Measurements from ENCODE around the gene TANGO2. TPM values are rescaled to one million over a fixed set of nuclear protein-coding genes. Genes with fewer than 3 reads are reported as not detected.

Gene TANGO2
- total RNA-seq, 1 donor from 2014 or later, result 10.0 TPM

DNA sequence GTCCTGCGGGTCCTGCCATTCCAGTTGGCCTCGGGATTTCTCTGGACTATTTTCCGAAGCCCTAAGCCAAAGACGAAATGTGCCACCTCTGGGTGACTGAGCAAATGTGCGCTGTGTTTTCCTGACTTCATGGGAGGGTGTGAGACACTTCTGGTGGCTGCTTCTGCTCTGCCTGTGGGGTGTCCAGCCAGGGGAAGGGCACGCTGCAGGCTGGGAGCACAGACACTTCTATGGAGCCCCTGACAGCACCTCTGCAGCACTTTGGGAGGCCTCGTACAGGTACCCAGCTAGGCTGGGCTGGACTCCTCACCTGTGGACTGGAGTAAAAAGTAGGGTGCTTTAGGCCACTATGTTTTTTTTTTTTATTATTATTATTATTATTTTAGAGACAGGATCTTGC lies 17.7 kb downstream of the TANGO2 start:
- Histone ChIP-seq H2AFZ (replicated peaks) (no peak overlapping the region), H3F3A (ENCODE audit: low read depth) (no peaks in the 10 kb centered on the region), H3K4me2 (no peak overlapping the region), H3K27me3 (no peaks in the 10 kb centered on the region), H4K20me1 (ENCODE audit: low read depth) (no peaks in the 10 kb centered on the region), H3K36me3 (no peaks in the 10 kb centered on the region), H3K9me3 (ENCODE audit: low read depth) (no peaks in the 10 kb centered on the region), H3K4me3 (no peak overlapping the region), H3K4me1 (no peaks in the 10 kb centered on the region), H3K79me2 (ENCODE audit: low read depth) (no peaks in the 10 kb centered on the region), H3K9ac (no peak overlapping the region), H3K27ac (no peak overlapping the region)
- Mint-ChIP-seq H3K27me3 (ENCODE audit: insufficient read depth, low read depth) (peaks cover 6% of the 10 kb centered on the region), H3K9me3 (no peaks in the 10 kb centered on the region), H3K4me3 (no peak overlapping the region), H3K36me3 (no peaks in the 10 kb centered on the region), H3K4me1 (peaks cover 11% of the 10 kb centered on the region), H3K27ac (no peak overlapping the region)
- TF ChIP-seq, protein P1, sequence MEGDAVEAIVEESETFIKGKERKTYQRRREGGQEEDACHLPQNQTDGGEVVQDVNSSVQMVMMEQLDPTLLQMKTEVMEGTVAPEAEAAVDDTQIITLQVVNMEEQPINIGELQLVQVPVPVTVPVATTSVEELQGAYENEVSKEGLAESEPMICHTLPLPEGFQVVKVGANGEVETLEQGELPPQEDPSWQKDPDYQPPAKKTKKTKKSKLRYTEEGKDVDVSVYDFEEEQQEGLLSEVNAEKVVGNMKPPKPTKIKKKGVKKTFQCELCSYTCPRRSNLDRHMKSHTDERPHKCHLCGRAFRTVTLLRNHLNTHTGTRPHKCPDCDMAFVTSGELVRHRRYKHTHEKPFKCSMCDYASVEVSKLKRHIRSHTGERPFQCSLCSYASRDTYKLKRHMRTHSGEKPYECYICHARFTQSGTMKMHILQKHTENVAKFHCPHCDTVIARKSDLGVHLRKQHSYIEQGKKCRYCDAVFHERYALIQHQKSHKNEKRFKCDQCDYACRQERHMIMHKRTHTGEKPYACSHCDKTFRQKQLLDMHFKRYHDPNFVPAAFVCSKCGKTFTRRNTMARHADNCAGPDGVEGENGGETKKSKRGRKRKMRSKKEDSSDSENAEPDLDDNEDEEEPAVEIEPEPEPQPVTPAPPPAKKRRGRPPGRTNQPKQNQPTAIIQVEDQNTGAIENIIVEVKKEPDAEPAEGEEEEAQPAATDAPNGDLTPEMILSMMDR (IDR thresholded peaks at IDR 0.05), result no peak
- no peak for TF ChIP-seq EZH2 (IDR thresholded peaks at IDR 0.05)
- no peak for TF ChIP-seq EZH2phosphoT487 (IDR thresholded peaks at IDR 0.05)
- DNase-seq (ENCODE audit: low spot score), result no peak

DNA sequence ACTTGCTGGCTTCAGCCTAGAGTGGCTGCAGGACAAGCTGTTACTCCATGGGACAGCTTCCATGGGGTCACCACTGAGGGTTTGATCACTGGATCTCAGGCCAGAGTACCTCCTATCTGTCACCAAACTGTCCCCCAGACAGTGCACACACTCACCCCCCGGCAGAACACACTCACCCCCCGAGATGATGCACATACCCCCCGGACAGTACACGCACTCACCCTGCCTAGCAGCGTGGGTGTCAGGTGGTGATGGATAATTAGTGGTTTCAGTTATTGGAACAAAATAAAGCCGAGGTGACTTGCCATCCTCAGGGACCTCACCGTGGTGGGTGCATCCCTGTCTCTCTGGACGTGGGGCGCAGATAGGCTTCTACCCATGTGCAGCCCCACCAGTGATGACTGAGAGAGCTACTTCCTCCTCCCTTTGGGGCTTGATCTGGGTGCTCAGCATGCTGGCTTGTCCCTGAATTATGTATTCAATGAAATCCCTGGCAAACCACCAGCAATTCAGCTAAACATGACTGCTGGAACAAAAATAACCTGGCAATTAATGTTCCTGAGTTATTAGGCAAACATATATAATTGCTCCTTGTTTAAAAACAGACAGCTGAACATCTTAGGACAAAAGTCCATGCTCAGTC lies 18.9 kb downstream of the TANGO2 start:
- no peaks in the 10 kb centered on the region for H3K36me3 ChIP-seq
- H2AFZ ChIP-seq (replicated peaks), result no peak overlapping the region
- H3K4me3 ChIP-seq, result no peak overlapping the region
- no peaks in the 10 kb centered on the region for H3K4me1 ChIP-seq
- no peaks in the 10 kb centered on the region for H4K20me1 ChIP-seq (ENCODE audit: low read depth)
- H3K9me3 ChIP-seq (ENCODE audit: low read depth), result no peaks in the 10 kb centered on the region
- Mint-ChIP-seq H3K27ac (no peak overlapping the region), H3K27me3 (ENCODE audit: insufficient read depth, low read depth) (peaks cover 5% of the 10 kb centered on the region), H3K36me3 (peaks cover 2% of the 10 kb centered on the region), H3K9me3 (no peaks in the 10 kb centered on the region), H3K4me1 (peaks cover 11% of the 10 kb centered on the region), H3K4me3 (no peak overlapping the region)
- no peak overlapping the region for H3K4me2 ChIP-seq
- no peak overlapping the region for H3K27ac ChIP-seq
- H3F3A ChIP-seq (ENCODE audit: low read depth), result no peaks in the 10 kb centered on the region
- H3K27me3 ChIP-seq, result no peaks in the 10 kb centered on the region
- TF ChIP-seq, protein P1 (IDR thresholded peaks at IDR 0.05), result no peak
- no peak for TF ChIP-seq EZH2phosphoT487 (IDR thresholded peaks at IDR 0.05)
- DNase-seq (ENCODE audit: low spot score), result no peak
- H3K9ac ChIP-seq, result no peak overlapping the region
- no peaks in the 10 kb centered on the region for H3K79me2 ChIP-seq (ENCODE audit: low read depth)

DNA sequence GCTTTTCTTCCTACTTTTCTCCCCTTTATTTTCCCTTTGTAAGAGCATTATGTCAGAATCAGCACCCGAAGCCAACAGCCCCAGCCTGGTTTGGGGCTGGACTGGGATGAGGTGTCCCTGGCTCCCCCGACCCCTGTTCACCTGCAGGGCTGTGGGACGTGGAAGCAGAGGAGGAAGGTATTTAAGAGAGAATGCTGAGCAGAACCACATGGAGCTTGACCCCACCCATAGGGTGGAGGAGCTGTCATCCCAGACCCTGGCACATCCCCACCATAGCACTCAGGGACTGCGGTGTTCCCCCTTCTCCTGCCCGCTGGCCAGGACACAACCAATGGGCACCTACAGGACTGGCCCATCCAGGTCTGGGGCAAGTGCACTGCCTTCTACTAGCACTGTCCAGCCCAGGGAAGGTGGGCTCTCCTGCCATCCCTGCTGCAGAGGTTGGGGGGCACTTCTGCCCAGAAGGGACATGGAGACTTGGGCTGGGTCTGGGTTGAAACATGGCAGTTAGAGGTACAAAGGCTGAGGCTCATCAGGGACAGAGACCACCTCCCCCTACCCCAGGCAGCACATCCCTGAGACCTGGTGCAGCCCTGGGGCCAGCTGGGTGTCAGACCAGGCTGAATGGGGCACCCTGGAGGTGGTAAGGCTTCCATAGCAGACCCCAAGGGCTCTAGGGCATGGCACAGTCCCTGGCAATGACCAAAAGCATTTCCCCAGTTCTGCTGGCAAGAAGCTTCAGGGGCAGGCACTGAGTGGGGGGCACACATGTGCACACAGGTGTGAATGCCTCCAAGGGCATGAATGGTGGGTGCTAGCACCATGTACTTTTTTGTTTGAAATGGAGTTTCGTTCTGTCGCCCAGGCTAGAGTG lies 19.7 kb downstream of the TANGO2 start:
- Histone ChIP-seq H4K20me1 (ENCODE audit: low read depth) (no peaks in the 10 kb centered on the region), H3K4me3 (no peak overlapping the region), H3K27me3 (no peaks in the 10 kb centered on the region), H2AFZ (replicated peaks) (no peak overlapping the region), H3K4me2 (no peak overlapping the region), H3K9ac (no peak overlapping the region), H3K27ac (no peak overlapping the region), H3F3A (ENCODE audit: low read depth) (no peaks in the 10 kb centered on the region), H3K79me2 (ENCODE audit: low read depth) (no peaks in the 10 kb centered on the region), H3K9me3 (ENCODE audit: low read depth) (no peaks in the 10 kb centered on the region), H3K4me1 (no peaks in the 10 kb centered on the region), H3K36me3 (no peaks in the 10 kb centered on the region)
- Mint-ChIP-seq H3K9me3 (no peaks in the 10 kb centered on the region), H3K36me3 (peaks cover 2% of the 10 kb centered on the region), H3K27ac (no peak overlapping the region), H3K27me3 (ENCODE audit: insufficient read depth, low read depth) (peaks cover 2% of the 10 kb centered on the region), H3K4me3 (no peak overlapping the region), H3K4me1 (peaks cover 11% of the 10 kb centered on the region)
- TF ChIP-seq, protein P1 (IDR thresholded peaks at IDR 0.05), result no peak
- TF ChIP-seq EZH2phosphoT487 (IDR thresholded peaks at IDR 0.05) (no peak), EZH2 (IDR thresholded peaks at IDR 0.05) (no peak)
- no peak for DNase-seq (ENCODE audit: low spot score)
